Hypothalamus (tissue), 51 donors: ENCODE measurements around the gene CLEC10A.

ENCODE experiments used
- DNase-seq, 51 donors: peaks; one replicate each; lab custom pipeline; 2025; lab: John Stamatoyannopoulos, UW

Gene CLEC10A

DNA sequence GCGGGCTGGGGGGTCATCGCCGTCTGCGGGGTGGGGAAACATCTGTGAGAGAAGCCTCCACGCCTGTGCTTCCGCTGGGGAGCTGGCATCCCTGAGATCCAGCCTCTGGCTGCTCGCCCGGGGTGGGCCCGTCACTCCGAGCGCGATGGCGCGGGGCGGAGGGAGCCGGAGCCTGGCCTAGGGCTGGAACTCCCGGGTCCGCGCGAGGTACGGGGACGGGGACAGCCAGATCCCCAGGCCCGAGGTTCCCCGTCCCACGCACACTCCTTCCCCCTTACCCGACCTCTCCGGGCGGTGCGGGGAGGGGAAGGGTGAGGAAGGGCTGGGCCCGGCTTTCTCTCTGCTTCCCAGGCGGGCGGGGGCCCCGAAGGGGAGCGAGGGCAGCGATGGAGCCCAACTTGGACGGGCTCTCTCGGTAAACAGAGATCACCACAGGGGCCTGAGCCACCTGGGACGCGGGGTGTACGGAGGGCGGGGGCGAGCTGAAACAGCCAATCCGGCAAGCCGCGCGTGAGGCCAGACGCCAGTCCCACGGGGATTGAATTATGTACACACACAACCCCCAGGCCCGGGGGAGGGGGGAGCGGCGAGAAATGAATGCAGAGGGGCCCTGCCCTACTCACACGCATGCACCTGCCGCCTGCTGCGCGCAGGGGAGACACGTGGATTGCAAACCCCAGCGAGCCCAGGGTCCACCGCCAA, 36.4 kb downstream of the CLEC10A start, which contains the start of gene SLC16A11:
Gene SLC16A11, minus strand, starts transcription at position 596 of the 702 bp plus-strand sequence. Its CDS starts 579 bp downstream, at position 17.
- peak in 8 of 51 donors; percentile 17 to 47 (median 32) for DNase-seq

DNA sequence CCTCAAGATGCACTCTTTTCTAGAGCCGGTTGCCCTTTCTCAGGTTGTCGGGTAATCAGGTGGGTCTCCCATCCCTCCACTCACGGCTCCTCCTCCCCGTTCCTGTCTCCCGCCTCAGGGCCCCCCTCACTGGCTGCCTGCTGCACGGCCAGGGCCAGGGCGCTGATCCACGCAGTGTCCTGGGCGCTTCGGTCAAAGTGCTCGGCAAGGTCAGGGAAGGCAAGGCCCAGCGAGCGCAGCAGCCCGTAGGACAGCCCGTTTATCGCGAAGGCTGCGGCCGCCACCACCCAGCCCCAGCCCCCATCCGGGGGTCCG, 36.9 kb downstream of the CLEC10A start:
- DNase-seq = peak in 2 of 51 donors; percentile 11 to 28

GRCh38 chr17:7042501-7043181, 37.4 kb downstream of the CLEC10A start:
- DNase-seq = peak in 2 of 51 donors; percentile 15 to 18

DNA sequence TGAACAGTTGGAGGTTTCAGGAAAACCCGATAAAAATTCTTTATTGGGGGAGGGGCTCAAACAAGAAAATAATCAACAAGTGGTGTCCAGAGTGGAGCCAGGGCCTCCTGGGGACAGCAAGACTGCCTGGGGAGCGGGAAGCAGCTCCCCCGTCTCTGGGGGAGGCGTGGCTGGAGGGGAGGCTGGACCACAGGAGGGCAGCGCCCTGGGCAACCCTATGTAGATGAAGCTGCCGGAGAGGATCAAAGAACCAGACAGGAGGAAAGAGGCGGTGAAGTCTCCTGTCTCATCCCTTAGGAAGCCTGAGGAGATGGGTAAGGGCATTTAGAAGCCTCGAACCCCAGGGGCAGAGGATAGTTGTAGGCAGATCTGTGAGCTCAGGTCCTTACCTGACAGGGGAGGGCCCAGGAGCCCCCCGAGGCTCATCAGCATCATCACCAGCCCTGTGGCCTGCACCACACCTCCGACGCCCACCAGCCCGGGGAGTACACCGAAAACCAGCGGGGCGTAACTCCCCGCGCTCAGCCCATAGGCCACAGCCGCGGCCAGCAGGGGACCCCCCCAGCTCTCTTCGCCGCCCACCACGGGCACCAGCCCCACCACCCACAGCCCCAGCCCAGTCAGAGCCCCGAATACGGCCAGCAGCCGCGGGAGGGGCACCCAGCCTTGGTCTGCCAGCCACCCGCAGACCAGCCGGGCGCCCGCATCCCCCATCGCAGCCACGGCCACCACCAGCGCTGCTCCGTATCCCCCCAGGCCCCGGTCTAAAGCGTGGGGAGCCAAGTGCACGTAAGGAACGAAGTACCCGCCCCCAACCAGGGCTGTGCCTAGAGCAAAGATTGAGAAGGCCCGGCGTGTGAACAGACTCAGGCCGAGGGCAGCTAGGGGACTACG, 38.2 kb downstream of the CLEC10A start:
- DNase-seq = peak in 2 of 51 donors; percentile 5 to 21

DNA sequence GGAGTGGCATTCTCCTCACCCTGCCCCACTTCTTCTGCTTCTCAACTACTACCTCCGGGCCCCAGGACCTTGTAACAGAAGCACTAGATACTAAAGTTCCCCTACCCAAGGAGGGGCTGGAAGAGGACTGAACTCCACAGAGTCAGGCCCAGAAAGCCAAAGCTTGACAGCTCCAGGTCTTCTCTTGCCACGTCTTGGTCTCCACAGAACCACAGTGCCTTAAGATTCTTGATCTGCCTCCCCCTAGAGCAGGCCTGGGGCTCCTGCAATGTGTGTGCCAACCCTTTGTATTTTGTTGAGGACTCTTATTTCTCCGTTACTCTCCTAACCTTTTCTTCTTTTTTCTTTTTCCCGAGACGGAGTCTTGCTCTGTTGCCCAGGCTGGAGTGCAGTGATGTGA, 40.2 kb downstream of the CLEC10A start:
- no peak for DNase-seq

- DNase-seq = no peak
These were observed 41.8 kb downstream of the CLEC10A start for GRCh38 chr17:7038025-7038862.

GRCh38 chr17:7035591-7036368, 44.3 kb downstream of the CLEC10A start, which contains the start of gene SLC16A13:
SLC16A13 (plus strand) TSS chr17:7036015; CDS start chr17:7036383, 368 bp downstream.
- DNase-seq = peak in 50 of 51 donors; percentile 33 to 97 (median 88)

GRCh38 chr17:7034955-7035590, 45.0 kb downstream of the CLEC10A start:
- no peak for DNase-seq

DNA sequence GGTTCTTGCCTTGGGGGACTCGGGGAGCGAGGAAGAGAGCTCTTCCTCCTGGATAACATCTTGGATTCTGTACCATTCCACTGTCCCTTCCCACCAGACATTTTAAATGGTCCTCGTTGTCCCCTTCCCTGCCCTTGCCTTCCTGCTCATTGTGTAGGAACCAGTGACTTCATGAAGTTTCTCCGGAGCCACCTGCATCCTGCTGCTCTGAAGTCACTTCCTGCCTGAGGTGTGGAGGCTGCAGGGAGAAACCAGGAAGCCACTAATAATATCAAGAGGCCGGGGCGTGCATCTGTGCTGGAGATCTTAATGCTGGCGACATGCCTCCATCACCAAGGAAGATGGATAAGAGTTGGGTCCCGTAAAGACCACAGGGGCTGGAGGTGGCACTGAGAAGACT, 50.4 kb downstream of the CLEC10A start:
- no peak for DNase-seq

GRCh38 chr17:7029096-7029495, 51.0 kb downstream of the CLEC10A start:
- DNase-seq = no peak

DNA sequence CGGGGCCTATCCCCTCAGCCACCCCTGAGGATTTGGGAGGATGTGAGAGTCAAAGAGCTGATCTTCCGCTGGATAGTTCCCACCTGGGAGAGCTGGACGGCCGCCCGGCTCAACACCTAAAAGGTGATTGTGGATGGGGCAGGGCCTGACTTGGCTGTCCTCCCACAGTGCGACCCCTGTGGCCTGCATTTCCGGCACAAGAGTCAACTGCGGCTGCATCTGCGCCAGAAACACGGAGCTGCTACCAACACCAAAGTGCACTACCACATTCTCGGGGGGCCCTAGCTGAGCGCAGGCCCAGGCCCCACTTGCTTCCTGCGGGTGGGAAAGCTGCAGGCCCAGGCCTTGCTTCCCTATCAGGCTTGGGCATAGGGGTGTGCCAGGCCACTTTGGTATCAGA, 52.7 kb downstream of the CLEC10A start:
- DNase-seq = no peak

GRCh38 chr17:7026471-7027115, 53.5 kb downstream of the CLEC10A start:
- DNase-seq = no peak

DNA sequence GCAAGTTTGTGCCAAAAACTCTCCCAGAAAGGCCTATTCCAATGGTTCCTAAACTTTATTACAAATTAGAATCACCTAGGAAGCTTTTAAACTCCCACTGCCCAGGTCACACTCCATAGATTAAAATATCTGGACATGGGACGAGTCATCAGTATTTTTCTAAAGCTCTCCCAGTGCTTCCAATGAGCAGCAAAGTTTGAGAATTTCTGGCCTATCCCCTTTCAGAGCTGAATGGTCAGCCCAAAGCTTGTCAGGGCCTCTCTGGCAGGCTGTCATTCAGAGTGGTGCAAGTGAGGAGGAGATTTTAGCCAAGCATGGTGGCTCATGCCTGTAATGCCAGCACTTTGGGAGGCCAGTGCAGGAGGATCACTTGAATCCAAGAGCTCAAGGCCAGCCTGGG, 54.8 kb downstream of the CLEC10A start:
- no peak for DNase-seq
